Neural progenitor cell (in vitro differentiated cells): ENCODE results near the gene NEURL1.

Experiments used
- EZH2 ChIP-seq: fragments of 200-600 bp; sonication (generic); IDR thresholded peaks from 2 replicates; pipeline ENCODE4 v1.6.1; 2017; ENCODE audit warnings: antibody characterized with exemption, mild to moderate bottlenecking, moderate library complexity
- EZH2phosphoT487 ChIP-seq: fragments of 200-600 bp; sonication (generic); IDR thresholded peaks from 2 replicates; pipeline ENCODE4 v1.6.1; 2017; ENCODE audit warnings: antibody characterized with exemption
- TF ChIP-seq, protein P1 (sequence below): fragments of 200-600 bp; sonication (generic); IDR thresholded peaks from 2 replicates; pipeline ENCODE4 v1.5.1; 2017; ENCODE audit warnings: antibody characterized with exemption, mild to moderate bottlenecking

DNA sequence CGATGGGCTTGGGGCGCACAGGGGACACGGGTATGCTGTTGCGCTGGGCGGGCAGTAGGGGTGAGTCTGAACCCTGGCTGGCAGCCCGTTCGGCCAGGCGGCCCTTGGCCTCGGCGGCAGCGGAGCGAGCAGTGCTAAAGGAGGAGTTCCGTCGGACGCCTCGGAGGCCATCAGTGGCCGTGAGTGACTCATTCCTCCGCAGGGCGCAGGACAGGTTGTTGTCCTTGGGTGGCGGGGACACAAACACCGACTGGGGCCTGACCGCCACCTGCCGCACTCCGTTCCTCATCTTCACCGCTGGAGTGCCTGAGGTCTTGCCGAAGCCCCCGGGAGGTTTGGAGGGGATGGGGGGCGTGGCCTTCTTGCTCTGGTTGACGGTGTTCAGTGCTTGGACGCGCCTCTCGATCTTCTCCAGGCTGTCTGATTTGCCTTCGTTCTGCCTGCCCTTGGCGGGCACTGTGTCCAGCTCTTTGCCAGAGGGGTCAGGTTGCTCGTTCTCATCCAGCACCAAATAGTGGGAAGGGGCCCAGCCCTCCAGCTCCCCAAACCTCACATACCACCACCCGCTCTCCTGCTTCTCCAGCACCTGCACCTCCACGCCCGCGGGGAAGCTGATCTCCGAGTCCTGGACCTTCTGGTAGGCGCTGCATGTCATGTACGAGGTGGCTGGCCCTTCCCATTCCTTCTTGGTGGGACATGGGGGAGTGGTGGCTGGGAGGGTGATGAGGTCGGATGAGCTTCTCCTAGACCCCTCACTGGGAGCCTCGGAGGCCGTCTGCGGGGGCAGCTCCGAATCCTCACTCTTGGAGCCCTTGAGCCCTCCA, 108.7 kb downstream of the NEURL1 start:
- TF ChIP-seq, protein P1, sequence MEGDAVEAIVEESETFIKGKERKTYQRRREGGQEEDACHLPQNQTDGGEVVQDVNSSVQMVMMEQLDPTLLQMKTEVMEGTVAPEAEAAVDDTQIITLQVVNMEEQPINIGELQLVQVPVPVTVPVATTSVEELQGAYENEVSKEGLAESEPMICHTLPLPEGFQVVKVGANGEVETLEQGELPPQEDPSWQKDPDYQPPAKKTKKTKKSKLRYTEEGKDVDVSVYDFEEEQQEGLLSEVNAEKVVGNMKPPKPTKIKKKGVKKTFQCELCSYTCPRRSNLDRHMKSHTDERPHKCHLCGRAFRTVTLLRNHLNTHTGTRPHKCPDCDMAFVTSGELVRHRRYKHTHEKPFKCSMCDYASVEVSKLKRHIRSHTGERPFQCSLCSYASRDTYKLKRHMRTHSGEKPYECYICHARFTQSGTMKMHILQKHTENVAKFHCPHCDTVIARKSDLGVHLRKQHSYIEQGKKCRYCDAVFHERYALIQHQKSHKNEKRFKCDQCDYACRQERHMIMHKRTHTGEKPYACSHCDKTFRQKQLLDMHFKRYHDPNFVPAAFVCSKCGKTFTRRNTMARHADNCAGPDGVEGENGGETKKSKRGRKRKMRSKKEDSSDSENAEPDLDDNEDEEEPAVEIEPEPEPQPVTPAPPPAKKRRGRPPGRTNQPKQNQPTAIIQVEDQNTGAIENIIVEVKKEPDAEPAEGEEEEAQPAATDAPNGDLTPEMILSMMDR = no peak
- TF ChIP-seq EZH2phosphoT487 = no peak
- no peak for TF ChIP-seq EZH2
